ENCODE measurements around the gene POU2AF1.

The POU2AF1 gene

DNA sequence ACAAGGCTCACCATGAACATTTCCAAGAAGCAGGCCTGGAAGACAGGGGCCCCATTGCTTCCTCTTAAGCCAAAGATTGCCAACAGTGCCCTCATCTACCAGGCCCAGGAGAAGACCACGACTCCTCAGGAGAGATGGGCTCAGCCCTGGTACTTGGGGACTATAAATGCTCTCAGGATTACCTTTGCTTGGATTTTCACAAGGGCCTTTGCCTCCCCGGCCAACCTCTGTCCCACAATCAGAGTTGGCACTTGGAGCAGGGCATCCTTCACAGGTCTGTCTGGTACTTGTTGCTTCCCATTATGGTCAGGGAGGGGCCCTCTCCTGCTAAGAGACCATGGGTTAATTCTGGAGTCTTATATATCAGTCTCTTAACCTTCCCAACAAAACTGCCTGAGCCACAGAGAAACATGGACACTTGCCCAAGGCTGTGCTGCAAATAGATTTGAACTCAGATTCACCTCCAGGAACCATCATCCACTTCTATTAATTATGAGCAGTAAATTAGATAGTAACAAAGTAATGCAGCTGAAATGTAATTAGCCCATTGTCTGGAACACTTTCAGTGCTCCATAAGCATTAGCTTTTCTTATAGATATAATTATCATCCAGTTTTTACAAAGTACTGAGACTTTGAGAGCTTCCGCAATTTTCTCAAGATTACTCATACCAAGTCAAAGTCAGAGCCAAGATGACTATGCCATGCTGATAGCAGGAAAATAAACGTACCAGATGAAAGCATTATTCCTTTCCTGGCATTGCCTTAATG lies 47.2 kb downstream of the POU2AF1 start:
- H3K9me3 ChIP-seq (ENCODE audit: control insufficient read depth in 1 of 2, low read length in 2 of 2) = no peaks in the 10 kb centered on the region
- no peaks in the 10 kb centered on the region for H3K36me3 ChIP-seq (ENCODE audit: control insufficient read depth in 1 of 2, insufficient read depth in 2 of 2, low read length in 2 of 2)
- H3K4me1 ChIP-seq (ENCODE audit: control insufficient read depth in 1 of 2, insufficient read depth in 2 of 2, low read length in 2 of 2) = peaks cover 36 to 67% of the 10 kb centered on the region in 2 donors
- H3K27me3 ChIP-seq (ENCODE audit: control insufficient read depth in 1 of 2, insufficient read depth in 2 of 2, low read length in 2 of 2) = no peaks in the 10 kb centered on the region
- no peak overlapping the region for H3K9ac ChIP-seq (ENCODE audit: low read depth in 1 of 2, low read length in 2 of 2)
- no peak overlapping the region for H3K4me3 ChIP-seq (ENCODE audit: low read depth in 1 of 2, low read length in 2 of 2)
- no peak overlapping the region for H3K27ac ChIP-seq (ENCODE audit: low read depth, low read length)

GRCh38 chr11:111330234-111330893 lies 48.7 kb downstream of the POU2AF1 start:
- H3K4me1 ChIP-seq (ENCODE audit: control insufficient read depth in 1 of 2, insufficient read depth in 2 of 2, low read length in 2 of 2) = peaks cover 24 to 52% of the 10 kb centered on the region in 2 donors
- H3K36me3 ChIP-seq (ENCODE audit: control insufficient read depth in 1 of 2, insufficient read depth in 2 of 2, low read length in 2 of 2) = no peaks in the 10 kb centered on the region
- no peaks in the 10 kb centered on the region for H3K27me3 ChIP-seq (ENCODE audit: control insufficient read depth in 1 of 2, insufficient read depth in 2 of 2, low read length in 2 of 2)
- H3K4me3 ChIP-seq (ENCODE audit: low read depth in 1 of 2, low read length in 2 of 2) = no peak overlapping the region
- no peak overlapping the region for H3K9ac ChIP-seq (ENCODE audit: low read depth in 1 of 2, low read length in 2 of 2)
- no peak overlapping the region for H3K27ac ChIP-seq (ENCODE audit: low read depth, low read length)
- no peaks in the 10 kb centered on the region for H3K9me3 ChIP-seq (ENCODE audit: control insufficient read depth in 1 of 2, low read length in 2 of 2)

DNA sequence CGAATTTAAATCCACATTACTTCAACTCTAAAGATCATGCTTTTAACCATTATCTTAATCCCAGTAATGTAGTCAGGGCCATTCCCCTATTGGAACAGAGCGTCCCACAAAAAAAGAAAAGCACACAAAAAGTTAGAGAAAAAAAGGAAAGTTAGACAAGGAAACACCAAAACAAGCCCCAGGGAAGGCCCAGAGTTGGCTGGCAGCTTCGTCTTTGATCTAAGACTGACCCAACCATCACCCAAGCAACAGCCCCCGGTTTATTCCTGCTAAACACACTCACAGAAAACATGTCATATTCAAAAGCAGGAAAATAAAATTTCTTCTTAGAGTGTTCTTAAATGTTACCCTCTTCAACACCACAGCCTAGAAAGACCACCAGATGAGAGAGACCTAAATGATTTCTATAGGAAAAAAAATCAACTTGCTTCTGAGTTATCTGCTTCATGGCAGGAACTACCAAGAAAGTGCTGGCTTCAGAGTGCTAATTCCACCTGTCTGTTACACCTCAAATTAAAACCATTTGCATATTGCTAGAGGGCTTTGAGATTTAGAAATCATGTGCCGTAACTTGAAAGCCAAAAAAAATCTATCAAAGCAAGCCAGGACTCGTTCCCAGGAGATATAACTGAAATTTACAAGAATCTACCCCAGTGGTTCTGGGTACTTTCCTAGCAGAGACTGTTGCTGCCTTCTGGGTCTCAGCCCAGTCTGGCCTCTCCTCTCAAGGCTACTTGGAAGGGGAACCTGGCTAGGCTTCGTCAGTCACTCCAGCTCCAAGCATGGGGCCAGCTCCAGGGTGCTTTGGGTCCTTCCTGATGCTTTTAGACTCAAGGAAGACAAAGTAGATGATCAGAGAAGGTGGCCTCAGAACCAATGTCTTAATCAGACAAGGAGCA lies 49.5 kb downstream of the POU2AF1 start:
- Histone ChIP-seq H3K27ac (ENCODE audit: low read depth, low read length) (no peak overlapping the region), H3K9me3 (ENCODE audit: control insufficient read depth in 1 of 2, low read length in 2 of 2) (no peaks in the 10 kb centered on the region), H3K4me1 (ENCODE audit: control insufficient read depth in 1 of 2, insufficient read depth in 2 of 2, low read length in 2 of 2) (peaks cover 16 to 44% of the 10 kb centered on the region in 2 donors), H3K4me3 (ENCODE audit: low read depth in 1 of 2, low read length in 2 of 2) (no peak overlapping the region), H3K27me3 (ENCODE audit: control insufficient read depth in 1 of 2, insufficient read depth in 2 of 2, low read length in 2 of 2) (no peaks in the 10 kb centered on the region), H3K9ac (ENCODE audit: low read depth in 1 of 2, low read length in 2 of 2) (no peak overlapping the region), H3K36me3 (ENCODE audit: control insufficient read depth in 1 of 2, insufficient read depth in 2 of 2, low read length in 2 of 2) (no peaks in the 10 kb centered on the region)

GRCh38 chr11:111327908-111328624 lies 51.0 kb downstream of the POU2AF1 start:
- H3K4me1 ChIP-seq (ENCODE audit: control insufficient read depth in 1 of 2, insufficient read depth in 2 of 2, low read length in 2 of 2) = peaks cover 10 to 35% of the 10 kb centered on the region in 2 donors

GRCh38 chr11:111326824-111327223 lies 52.3 kb downstream of the POU2AF1 start:
- Histone ChIP-seq H3K9me3 (ENCODE audit: control insufficient read depth in 1 of 2, low read length in 2 of 2) (no peaks in the 10 kb centered on the region), H3K27ac (ENCODE audit: low read depth, low read length) (no peak overlapping the region), H3K27me3 (ENCODE audit: control insufficient read depth in 1 of 2, insufficient read depth in 2 of 2, low read length in 2 of 2) (no peaks in the 10 kb centered on the region), H3K4me1 (ENCODE audit: control insufficient read depth in 1 of 2, insufficient read depth in 2 of 2, low read length in 2 of 2) (peaks cover 10 to 27% of the 10 kb centered on the region in 2 donors), H3K36me3 (ENCODE audit: control insufficient read depth in 1 of 2, insufficient read depth in 2 of 2, low read length in 2 of 2) (no peaks in the 10 kb centered on the region), H3K9ac (ENCODE audit: low read depth in 1 of 2, low read length in 2 of 2) (no peak overlapping the region), H3K4me3 (ENCODE audit: low read depth in 1 of 2, low read length in 2 of 2) (no peak overlapping the region)

More at GRCh38 chr11:111327908-111328624, 51.0 kb downstream of the POU2AF1 start:
- no peak overlapping the region for H3K27ac ChIP-seq (ENCODE audit: low read depth, low read length)
- H3K36me3 ChIP-seq (ENCODE audit: control insufficient read depth in 1 of 2, insufficient read depth in 2 of 2, low read length in 2 of 2) = no peaks in the 10 kb centered on the region
- H3K9me3 ChIP-seq (ENCODE audit: control insufficient read depth in 1 of 2, low read length in 2 of 2) = no peaks in the 10 kb centered on the region
- H3K4me3 ChIP-seq (ENCODE audit: low read depth in 1 of 2, low read length in 2 of 2) = no peak overlapping the region
- no peak overlapping the region for H3K9ac ChIP-seq (ENCODE audit: low read depth in 1 of 2, low read length in 2 of 2)
- H3K27me3 ChIP-seq (ENCODE audit: control insufficient read depth in 1 of 2, insufficient read depth in 2 of 2, low read length in 2 of 2) = no peaks in the 10 kb centered on the region

GRCh38 chr11:111325259-111325658 lies 53.8 kb downstream of the POU2AF1 start:
- H3K4me1 ChIP-seq (ENCODE audit: control insufficient read depth in 1 of 2, insufficient read depth in 2 of 2, low read length in 2 of 2) = peaks cover 14 to 22% of the 10 kb centered on the region in 2 donors
- H3K4me3 ChIP-seq (ENCODE audit: low read depth in 1 of 2, low read length in 2 of 2) = no peak overlapping the region
- no peak overlapping the region for H3K9ac ChIP-seq (ENCODE audit: low read depth in 1 of 2, low read length in 2 of 2)
- no peaks in the 10 kb centered on the region for H3K27me3 ChIP-seq (ENCODE audit: control insufficient read depth in 1 of 2, insufficient read depth in 2 of 2, low read length in 2 of 2)
- H3K27ac ChIP-seq (ENCODE audit: low read depth, low read length) = no peak overlapping the region
- no peaks in the 10 kb centered on the region for H3K36me3 ChIP-seq (ENCODE audit: control insufficient read depth in 1 of 2, insufficient read depth in 2 of 2, low read length in 2 of 2)
- H3K9me3 ChIP-seq (ENCODE audit: control insufficient read depth in 1 of 2, low read length in 2 of 2) = no peaks in the 10 kb centered on the region

- no peaks in the 10 kb centered on the region for H3K36me3 ChIP-seq (ENCODE audit: control insufficient read depth in 1 of 2, insufficient read depth in 2 of 2, low read length in 2 of 2)
- H3K27me3 ChIP-seq (ENCODE audit: control insufficient read depth in 1 of 2, insufficient read depth in 2 of 2, low read length in 2 of 2) = no peaks in the 10 kb centered on the region
- H3K4me3 ChIP-seq (ENCODE audit: low read depth in 1 of 2, low read length in 2 of 2) = no peak overlapping the region
- H3K27ac ChIP-seq (ENCODE audit: low read depth, low read length) = no peak overlapping the region
- H3K9me3 ChIP-seq (ENCODE audit: control insufficient read depth in 1 of 2, low read length in 2 of 2) = no peaks in the 10 kb centered on the region
- H3K4me1 ChIP-seq (ENCODE audit: control insufficient read depth in 1 of 2, insufficient read depth in 2 of 2, low read length in 2 of 2) = peaks cover 14 to 21% of the 10 kb centered on the region in 2 donors
- H3K9ac ChIP-seq (ENCODE audit: low read depth in 1 of 2, low read length in 2 of 2) = no peak overlapping the region
Measured at GRCh38 chr11:111324277-111324720, 54.8 kb downstream of the POU2AF1 start.

- peaks cover 8 to 11% of the 10 kb centered on the region in 2 donors for H3K4me1 ChIP-seq (ENCODE audit: control insufficient read depth in 1 of 2, insufficient read depth in 2 of 2, low read length in 2 of 2)
- no peak overlapping the region for H3K4me3 ChIP-seq (ENCODE audit: low read depth in 1 of 2, low read length in 2 of 2)
Measured at GRCh38 chr11:111322534-111322933, 56.5 kb downstream of the POU2AF1 start.

GRCh38 chr11:111320728-111321568 lies 58.1 kb downstream of the POU2AF1 start:
- H3K27ac ChIP-seq (ENCODE audit: low read depth, low read length) = no peak overlapping the region

More at GRCh38 chr11:111322534-111322933, 56.5 kb downstream of the POU2AF1 start:
- no peaks in the 10 kb centered on the region for H3K36me3 ChIP-seq (ENCODE audit: control insufficient read depth in 1 of 2, insufficient read depth in 2 of 2, low read length in 2 of 2)
- H3K27ac ChIP-seq (ENCODE audit: low read depth, low read length) = no peak overlapping the region
- no peaks in the 10 kb centered on the region for H3K27me3 ChIP-seq (ENCODE audit: control insufficient read depth in 1 of 2, insufficient read depth in 2 of 2, low read length in 2 of 2)
- H3K9me3 ChIP-seq (ENCODE audit: control insufficient read depth in 1 of 2, low read length in 2 of 2) = no peaks in the 10 kb centered on the region
- no peak overlapping the region for H3K9ac ChIP-seq (ENCODE audit: low read depth in 1 of 2, low read length in 2 of 2)

More at GRCh38 chr11:111320728-111321568, 58.1 kb downstream of the POU2AF1 start:
- no peaks in the 10 kb centered on the region for H3K9me3 ChIP-seq (ENCODE audit: control insufficient read depth in 1 of 2, low read length in 2 of 2)
- peaks cover 4 to 11% of the 10 kb centered on the region in 2 donors for H3K4me1 ChIP-seq (ENCODE audit: control insufficient read depth in 1 of 2, insufficient read depth in 2 of 2, low read length in 2 of 2)
- no peak overlapping the region for H3K9ac ChIP-seq (ENCODE audit: low read depth in 1 of 2, low read length in 2 of 2)
- no peaks in the 10 kb centered on the region for H3K36me3 ChIP-seq (ENCODE audit: control insufficient read depth in 1 of 2, insufficient read depth in 2 of 2, low read length in 2 of 2)
- no peak overlapping the region for H3K4me3 ChIP-seq (ENCODE audit: low read depth in 1 of 2, low read length in 2 of 2)
- H3K27me3 ChIP-seq (ENCODE audit: control insufficient read depth in 1 of 2, insufficient read depth in 2 of 2, low read length in 2 of 2) = no peaks in the 10 kb centered on the region
